Measurements from ENCODE around the gene TMF1.

The TMF1 gene, protein sequence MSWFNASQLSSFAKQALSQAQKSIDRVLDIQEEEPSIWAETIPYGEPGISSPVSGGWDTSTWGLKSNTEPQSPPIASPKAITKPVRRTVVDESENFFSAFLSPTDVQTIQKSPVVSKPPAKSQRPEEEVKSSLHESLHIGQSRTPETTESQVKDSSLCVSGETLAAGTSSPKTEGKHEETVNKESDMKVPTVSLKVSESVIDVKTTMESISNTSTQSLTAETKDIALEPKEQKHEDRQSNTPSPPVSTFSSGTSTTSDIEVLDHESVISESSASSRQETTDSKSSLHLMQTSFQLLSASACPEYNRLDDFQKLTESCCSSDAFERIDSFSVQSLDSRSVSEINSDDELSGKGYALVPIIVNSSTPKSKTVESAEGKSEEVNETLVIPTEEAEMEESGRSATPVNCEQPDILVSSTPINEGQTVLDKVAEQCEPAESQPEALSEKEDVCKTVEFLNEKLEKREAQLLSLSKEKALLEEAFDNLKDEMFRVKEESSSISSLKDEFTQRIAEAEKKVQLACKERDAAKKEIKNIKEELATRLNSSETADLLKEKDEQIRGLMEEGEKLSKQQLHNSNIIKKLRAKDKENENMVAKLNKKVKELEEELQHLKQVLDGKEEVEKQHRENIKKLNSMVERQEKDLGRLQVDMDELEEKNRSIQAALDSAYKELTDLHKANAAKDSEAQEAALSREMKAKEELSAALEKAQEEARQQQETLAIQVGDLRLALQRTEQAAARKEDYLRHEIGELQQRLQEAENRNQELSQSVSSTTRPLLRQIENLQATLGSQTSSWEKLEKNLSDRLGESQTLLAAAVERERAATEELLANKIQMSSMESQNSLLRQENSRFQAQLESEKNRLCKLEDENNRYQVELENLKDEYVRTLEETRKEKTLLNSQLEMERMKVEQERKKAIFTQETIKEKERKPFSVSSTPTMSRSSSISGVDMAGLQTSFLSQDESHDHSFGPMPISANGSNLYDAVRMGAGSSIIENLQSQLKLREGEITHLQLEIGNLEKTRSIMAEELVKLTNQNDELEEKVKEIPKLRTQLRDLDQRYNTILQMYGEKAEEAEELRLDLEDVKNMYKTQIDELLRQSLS

GRCh38 chr3:69051756-69052471 lies at the start of gene TMF1:
TSS of gene TMF1 (minus strand) at chr3:69052333. CDS start at chr3:69052086, 247 bp downstream.
- peak; percentile 97 for DNase-seq (ENCODE audit: low spot score)

GRCh38 chr3:69099576-69099975 lies 47.4 kb upstream of the TMF1 start:
- DNase-seq (ENCODE audit: low spot score) = no peak

DNA sequence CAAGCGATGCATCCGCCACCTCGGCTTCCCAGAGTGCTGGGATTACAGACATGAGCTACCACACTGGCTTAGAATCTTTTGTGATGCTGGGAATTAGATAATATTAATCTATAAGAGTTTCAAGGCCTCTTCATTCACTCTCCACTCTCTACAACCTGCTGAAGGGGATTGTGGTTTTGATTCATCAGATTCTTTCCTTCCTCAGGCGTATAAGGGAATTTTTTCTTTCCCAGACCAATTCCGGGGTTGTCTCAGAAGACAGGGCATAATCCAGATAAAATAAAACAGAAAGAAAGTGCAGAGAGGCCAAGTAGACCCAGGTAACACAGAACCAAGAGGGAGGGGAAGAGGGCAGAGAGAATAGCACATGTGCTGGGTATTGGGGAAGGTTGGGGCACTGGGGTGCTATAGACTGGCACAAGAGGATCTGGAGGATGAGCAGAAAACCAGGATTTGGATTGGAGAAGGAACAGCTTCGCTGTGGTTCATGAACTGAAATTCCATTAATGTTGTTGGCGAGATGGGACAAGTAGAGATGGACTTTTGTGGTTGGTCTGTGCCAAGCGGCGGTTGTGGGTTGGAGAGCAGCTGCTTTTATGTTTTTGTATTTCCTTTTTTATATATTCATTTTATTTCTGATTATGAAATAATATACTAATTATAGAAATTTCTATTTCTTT lies 45.4 kb upstream of the TMF1 start:
- no peak for DNase-seq (ENCODE audit: low spot score)

- DNase-seq (ENCODE audit: low spot score) = no peak
Measured at GRCh38 chr3:69096299-69096698, 44.2 kb upstream of the TMF1 start.

DNA sequence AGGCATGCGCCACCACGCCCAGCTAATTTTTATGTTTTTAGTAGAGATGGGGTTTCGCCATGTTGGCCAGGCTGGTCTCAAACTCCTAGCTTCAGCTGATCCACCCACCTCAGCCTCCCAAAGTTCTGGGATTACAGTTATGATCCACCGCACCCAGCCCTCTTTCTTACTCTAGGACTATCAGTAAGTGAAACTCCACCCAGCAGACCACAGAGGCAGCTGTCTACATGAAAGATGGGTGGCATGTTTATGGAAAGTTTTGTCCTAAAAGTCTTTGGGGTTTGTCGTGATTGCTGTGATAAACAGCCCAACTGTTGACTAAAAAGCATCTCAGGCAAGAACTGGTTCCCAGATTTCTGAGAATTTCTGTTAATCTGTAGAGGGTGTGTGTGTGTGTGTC lies 43.5 kb upstream of the TMF1 start:
- DNase-seq (ENCODE audit: low spot score) = no peak

- DNase-seq (ENCODE audit: low spot score) = no peak
Measured at GRCh38 chr3:69094467-69095205, 42.5 kb upstream of the TMF1 start.

DNA sequence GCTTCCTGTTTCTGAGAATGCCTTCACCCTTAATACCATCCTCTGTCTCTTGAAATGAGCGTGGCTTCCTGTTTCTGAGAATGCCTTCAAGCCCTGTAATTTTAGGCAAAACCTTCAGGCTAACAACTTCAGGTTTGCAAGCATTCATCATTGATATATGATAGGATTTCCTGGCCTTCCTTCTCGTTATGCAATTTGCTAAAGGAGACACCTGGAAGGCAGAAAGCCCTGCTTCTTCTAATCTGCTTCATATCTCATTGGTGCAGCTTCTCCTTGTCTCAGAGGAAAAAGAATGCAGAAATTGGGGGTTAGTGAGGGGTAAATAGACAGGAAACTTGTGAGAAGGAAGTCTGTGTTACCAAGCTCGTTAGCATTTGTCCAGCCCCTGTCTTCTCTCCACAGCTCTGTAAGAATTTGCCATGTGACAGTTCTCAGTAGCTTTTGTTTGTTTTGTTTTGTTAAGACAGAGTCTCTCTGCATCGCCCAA lies 39.9 kb upstream of the TMF1 start:
- peak; percentile 86 for DNase-seq (ENCODE audit: low spot score)

DNA sequence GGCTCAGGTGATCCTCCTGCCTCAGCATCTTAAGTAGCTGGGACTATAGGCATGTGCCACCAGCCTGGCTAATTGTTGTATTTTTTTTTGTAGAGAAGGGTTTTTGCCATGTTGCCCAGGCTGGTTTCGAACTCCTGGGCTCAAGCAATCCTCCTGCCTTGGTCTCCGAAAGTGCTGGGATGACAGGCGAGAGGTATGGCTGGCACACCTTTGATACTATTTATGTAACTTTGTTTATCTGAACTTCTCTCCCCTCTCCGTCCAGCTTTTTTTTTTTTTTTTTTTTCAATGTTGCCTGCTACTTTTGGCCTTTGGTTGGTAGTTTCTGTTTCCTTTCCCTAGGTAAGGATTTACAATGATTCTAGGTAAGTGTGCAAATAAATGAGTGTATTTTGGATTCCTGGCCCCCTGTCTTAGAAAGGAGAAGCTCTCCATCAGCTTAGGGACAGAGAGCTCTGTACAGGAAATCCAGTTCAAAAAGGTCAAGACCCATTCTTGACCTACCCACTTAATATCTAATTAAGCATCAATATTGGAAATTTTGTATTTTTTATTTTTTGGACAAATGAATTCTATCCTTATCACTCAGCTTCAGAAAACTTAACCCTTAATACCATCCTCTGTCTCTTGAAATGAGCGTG lies 39.4 kb upstream of the TMF1 start:
- no peak for DNase-seq (ENCODE audit: low spot score)

GRCh38 chr3:69090021-69090420 lies 37.9 kb upstream of the TMF1 start:
- no peak for DNase-seq (ENCODE audit: low spot score)

DNA sequence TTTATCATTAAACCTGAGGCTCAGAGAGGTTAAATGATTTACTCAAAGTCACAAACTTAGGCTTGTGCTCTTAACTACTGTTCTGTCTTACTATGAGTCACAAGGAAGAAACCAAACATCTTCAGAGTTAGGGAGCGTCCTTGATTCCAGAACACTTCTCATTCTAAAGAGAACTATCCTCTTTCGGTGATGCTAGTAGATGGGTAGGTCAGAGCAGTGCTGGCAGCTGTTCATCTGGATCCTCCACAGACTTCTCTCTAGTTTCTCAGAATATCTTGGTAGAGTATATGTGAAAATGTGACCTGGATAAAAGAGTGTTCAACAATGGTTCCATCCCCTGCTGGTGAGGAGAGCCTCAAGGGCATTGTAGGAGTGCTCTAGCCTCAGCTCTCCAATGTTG lies 35.9 kb upstream of the TMF1 start:
- DNase-seq (ENCODE audit: low spot score) = no peak

- DNase-seq (ENCODE audit: low spot score) = no peak
Measured at GRCh38 chr3:69087030-69087791, 35.1 kb upstream of the TMF1 start.

DNA sequence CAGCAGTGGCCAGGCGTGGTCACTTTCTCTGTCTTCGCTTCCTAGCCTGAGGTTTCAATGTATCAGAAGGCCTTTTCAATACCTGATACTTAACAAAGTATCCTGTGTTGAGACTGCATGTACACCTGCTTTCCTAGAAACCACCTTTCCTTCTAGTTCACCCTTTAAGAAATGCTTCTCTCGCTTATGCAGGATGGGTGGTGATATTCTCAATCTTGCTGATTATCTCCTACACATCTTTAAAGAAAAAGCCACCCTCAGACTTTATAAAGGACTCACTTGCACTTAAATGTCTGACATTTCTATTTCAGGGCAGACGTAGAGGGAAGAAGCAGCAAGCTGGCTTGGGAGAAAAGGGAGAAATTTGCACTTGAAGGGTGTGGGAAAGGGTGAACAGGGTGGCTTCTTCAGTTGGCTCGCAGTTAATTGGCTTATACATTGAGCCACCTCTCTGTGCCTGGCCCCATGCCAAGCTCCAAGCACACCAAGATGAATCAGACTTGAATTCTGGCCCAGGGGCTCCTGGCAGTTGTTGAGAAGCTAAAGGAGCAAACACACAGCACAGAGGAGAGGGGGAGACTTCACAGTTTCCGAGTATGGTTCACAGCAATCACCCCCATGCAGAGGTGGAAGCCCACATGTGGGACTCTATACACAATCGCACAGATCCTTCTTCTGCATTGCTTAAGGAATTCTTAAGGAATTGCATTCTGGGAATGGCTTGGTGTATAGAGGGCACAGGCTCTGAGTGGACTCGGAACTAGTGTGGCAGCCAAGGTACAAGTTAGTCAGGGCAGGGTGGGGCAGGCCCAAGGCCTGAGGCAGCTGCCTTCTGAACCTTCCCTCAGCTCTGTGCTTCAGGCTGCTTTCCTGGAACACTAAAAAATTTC lies 33.9 kb upstream of the TMF1 start:
- peak; percentile 84 for DNase-seq (ENCODE audit: low spot score)

- DNase-seq (ENCODE audit: low spot score) = peak; percentile 80
Measured at GRCh38 chr3:69085168-69085832, 33.2 kb upstream of the TMF1 start.

DNA sequence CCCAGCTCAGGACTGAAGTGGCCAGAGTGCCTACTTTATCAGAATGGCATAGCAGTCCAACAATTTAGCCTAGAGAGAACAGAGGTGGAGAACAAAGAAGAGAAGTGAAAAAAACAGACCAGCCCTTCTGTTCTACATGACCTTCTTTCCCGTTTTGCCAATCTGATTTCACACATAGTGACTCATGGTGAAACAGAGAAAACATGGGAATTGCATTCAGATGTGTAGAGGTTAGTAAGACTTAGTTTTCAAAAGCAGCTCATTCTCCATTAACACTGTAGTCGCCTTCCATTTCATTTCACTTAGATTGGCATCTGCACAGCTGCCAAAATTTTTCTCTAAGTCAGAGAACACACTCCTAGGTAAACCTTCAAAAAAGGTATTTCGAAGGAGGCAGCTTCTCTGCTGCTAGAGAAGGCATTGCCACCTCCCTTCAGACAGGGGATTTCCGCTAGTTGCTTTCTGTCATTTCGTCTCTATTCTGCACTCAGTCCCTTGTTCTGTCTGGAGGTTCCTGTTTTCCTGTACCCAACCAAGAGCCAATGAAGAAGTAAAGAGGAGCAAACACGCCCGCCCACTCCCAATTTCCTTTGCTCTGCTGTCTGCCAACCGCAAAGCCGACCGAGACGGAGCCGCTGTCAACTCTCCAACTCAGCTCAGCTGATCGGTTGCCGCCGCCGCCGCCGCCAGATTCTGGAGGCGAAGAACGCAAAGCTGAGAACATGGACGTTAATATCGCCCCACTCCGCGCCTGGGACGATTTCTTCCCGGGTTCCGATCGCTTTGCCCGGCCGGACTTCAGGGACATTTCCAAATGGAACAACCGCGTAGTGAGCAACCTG lies 32.4 kb upstream of the TMF1 start, which contains the start of gene ARL6IP5:
Gene ARL6IP5, plus strand, starts transcription at position 612 of the 842 bp plus-strand sequence. Its CDS starts 111 bp downstream, at position 723.
- peak; percentile 95 for DNase-seq (ENCODE audit: low spot score)

DNA sequence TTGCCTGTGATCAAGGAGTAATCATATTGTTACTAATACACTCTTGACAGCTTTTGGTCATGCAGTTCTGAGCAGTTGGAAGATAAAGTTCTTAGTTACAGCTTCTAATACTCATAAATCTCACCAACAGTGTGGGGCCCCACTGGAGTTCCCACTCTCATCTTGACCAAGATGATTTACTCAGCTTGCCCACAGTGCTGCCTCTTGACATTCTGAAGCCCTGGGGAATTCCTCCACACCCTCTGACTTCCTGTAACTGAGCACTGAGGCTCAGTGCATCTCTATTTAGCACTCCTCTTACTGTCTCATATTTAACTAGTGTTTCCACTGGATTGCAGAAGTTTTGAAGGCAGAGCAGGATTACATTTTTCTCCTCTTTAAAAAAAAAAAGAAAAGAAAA lies 30.7 kb upstream of the TMF1 start:
- peak; percentile 68 for DNase-seq (ENCODE audit: low spot score)

GRCh38 chr3:69082361-69082760 lies 30.2 kb upstream of the TMF1 start:
- DNase-seq (ENCODE audit: low spot score) = no peak
